HG02623 (cell line): ENCODE data around the gene FZD2.
"Not testable (repeated sequence)": the region's sequence is repeated elsewhere in the genome, so short reads cannot be mapped to it uniquely, and the experiment has no call there.

Source experiments
- ATAC-seq: cut with Tn5 transposase; IDR thresholded peaks from one replicate; pipeline ENCODE4 v1.9.1; 2021; ENCODE audit warnings: moderate library complexity; ENCODE audit not compliant: unreplicated experiment

The FZD2 gene

GRCh38 chr17:44556832-44557606 lies at the start of gene FZD2:
FZD2 (plus strand) TSS chr17:44557484; CDS start chr17:44557689, 205 bp downstream.
- ATAC-seq: no peak

- ATAC-seq: not testable (repeated sequence)
These were observed 45.8 kb upstream of the FZD2 start for GRCh38 chr17:44511241-44512134.

- ATAC-seq: no peak
These were observed 39.3 kb upstream of the FZD2 start for GRCh38 chr17:44518032-44518431.

- no peak for ATAC-seq
These were observed 34.2 kb upstream of the FZD2 start for GRCh38 chr17:44522883-44523671.

- no peak for ATAC-seq
These were observed 33.7 kb upstream of the FZD2 start for GRCh38 chr17:44523672-44523972.

GRCh38 chr17:44527102-44527501 lies 30.2 kb upstream of the FZD2 start:
- ATAC-seq: no peak

- no peak for ATAC-seq
These were observed 29.3 kb upstream of the FZD2 start for GRCh38 chr17:44527954-44528353.

- no peak for ATAC-seq
These were observed 27.4 kb upstream of the FZD2 start for GRCh38 chr17:44529864-44530263.

- no peak for ATAC-seq
These were observed 26.3 kb upstream of the FZD2 start for GRCh38 chr17:44530896-44531418.

GRCh38 chr17:44533533-44534246 lies 23.6 kb upstream of the FZD2 start:
- no peak for ATAC-seq

GRCh38 chr17:44536090-44536953 lies 21.0 kb upstream of the FZD2 start:
- no peak for ATAC-seq

GRCh38 chr17:44537922-44538321 lies 19.4 kb upstream of the FZD2 start:
- not testable (repeated sequence) for ATAC-seq

- ATAC-seq: no peak
These were observed 17.6 kb upstream of the FZD2 start for GRCh38 chr17:44539673-44540072.

- ATAC-seq: no peak
These were observed 16.8 kb upstream of the FZD2 start for GRCh38 chr17:44540246-44541084.

- no peak for ATAC-seq
These were observed 15.3 kb upstream of the FZD2 start for GRCh38 chr17:44541884-44542581.

GRCh38 chr17:44543213-44543904 lies 13.9 kb upstream of the FZD2 start:
- ATAC-seq: no peak

- no peak for ATAC-seq
These were observed 13.3 kb upstream of the FZD2 start for GRCh38 chr17:44543905-44544523.
